Endometrial microvascular endothelial cells (primary cell): Measurements from ENCODE around the gene TREH. TPM values are rescaled to one million over a fixed set of nuclear protein-coding genes. Genes with fewer than 3 reads are reported as not detected.
"Not testable (repeated sequence)": the region's sequence is repeated elsewhere in the genome, so short reads cannot be mapped to it uniquely, and the experiment has no call there.

Experiments
- in situ Hi-C: cut with HindIII; loops from 2 replicates; pipeline ENCODE4 v1.10.0; 2017; ENCODE audit warnings: low sequenced_read_pairs, low pct_unique_long_range_greater_than_20kb; ENCODE audit errors: inconsistent ontology term
- total RNA-seq: library from RNA; depleted of rRNA; stranded (reverse); fragments of >200 nt; gene quantifications from one replicate; pipeline ENCODE4 v1.2.3, GENCODE V29; 2015; ENCODE audit errors: inconsistent ontology term

The TREH gene
- total RNA-seq, 1 donor from 2014 or later, result not detected

DNA sequence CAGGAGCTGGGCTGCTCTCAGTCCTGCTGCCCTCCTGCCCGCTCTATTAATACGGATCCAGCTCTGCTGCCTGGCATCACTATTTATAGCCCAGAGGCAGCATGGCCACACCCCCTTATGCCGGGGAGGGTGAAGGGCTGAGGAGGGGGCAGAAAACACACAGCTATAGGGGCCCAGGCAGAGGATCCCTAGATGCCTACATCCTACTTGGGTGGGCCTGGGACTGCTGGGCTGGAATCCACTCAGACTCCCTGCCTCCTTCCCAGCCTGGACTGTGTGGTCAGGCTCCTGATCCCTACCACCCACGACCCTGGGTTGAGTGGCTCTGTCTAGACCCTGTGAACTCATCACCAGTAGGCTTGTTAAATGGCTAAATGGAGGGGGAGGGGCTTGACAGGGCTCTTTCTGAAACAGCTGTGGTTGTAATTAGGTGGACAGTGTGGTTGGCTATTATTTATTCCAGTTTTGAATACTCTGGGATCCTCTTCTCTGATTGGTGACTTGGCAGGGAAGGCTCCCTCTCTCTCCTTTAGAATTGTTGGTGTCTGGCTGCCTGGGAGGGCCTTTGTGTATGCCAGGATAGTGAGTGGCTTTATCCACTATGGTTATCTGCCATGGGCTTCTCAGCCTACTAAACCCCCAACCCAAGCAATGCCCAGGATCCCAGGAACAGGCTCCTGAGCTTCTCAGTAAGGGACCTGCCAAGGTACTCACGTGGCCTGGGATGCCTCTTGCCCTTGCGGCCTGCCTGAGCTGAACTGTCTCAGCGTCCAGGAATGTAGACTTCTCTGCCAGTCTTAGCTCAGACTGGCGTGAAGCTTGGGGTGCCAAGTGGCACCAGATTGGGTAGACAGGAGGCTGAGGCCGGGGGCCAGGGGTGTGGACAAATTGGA, 56.8 kb downstream of the TREH start:
- in situ Hi-C loops, result no loop called here

DNA sequence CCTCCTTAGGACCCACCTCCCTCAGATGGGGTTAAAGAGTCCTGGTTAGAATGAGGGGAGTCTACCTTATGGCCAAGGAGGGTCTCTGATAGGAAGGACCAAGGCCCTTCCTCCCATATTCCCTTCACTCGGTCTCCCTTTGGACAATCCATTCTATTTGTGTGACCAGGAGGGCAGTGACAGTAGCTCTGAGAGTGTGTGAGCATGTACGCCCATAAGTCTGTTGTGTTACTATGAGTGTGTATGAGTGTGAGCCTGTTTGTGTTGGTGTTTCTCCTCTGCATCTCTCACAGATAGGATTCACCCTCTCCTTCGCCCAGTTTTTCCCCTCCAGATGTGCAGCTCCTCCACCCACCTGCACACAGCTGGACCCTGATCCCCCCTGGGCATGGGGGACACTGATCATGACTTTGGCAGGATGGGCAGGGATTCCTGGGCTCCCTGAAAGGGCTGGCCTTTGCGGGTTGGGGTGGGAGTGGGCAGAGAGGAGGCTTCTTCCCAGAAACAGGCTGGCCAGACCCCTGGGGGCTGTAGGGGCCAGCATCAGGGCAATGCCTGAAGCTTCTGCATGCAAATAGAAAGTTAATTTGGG, 57.6 kb downstream of the TREH start:
- in situ Hi-C loops, result no loop called here

DNA sequence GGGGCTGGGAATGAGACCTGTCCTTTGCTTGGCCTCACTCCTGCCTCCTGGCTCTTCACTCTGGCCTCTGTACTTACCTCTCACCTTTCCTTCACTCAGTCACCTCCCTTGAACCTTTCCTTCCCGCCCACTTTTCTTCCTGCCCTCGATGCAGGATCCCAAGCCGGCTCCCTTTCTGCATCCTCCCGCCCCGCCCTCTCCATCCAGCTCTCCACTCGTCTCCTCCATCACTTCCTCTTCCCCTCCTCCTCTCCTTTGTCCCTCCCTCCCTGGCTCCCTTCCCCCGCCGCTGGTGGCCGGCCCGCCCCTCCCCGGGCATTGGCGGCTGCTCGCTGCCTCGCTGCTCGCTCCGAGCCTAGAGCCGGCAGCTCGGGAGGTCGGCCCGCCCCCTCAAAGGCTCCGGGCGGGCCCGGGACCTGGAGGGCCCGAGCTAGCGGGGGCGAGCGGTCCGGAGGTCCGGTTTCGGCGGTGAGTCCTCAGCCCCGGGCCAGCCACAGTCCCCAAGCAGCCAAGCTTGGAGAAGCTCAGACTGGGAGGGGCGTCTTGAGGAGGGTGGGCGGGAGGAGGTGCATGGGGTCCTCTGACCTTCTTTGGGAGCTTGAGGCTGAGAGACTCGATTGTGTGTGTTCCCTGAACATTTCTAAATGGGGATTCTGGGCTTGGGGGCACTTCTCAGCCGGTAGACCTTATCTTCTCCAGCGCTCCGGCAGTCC, 58.2 kb downstream of the TREH start:
- in situ Hi-C loops, result no loop called here

DNA sequence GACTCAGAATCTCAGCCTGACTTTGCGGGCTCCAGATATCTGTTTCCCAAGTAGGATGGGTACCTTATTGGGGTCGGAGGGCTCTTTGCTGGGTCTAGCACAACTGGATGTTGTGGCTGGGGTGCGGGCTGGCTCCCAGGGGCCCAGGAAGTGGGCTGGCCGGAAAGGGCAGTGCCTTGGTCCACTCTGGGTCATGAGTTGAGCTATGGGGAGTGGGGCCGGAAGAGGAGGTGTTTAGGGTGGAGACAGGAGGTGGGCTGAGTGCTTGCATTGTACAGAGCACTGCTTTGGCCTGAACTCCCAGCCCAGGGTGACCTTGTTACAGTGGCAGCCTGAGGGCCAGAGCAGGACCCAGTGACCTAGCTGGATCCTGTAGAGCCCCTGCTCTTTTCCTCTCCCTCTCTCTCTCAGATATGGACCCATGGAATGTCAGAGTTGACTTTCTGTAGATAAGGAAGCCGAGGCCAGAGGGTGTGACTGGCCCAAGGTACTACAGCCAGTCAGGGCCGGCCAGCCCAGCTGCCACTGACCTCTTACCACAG, 58.9 kb downstream of the TREH start:
- in situ Hi-C loops, result no loop called here

DNA sequence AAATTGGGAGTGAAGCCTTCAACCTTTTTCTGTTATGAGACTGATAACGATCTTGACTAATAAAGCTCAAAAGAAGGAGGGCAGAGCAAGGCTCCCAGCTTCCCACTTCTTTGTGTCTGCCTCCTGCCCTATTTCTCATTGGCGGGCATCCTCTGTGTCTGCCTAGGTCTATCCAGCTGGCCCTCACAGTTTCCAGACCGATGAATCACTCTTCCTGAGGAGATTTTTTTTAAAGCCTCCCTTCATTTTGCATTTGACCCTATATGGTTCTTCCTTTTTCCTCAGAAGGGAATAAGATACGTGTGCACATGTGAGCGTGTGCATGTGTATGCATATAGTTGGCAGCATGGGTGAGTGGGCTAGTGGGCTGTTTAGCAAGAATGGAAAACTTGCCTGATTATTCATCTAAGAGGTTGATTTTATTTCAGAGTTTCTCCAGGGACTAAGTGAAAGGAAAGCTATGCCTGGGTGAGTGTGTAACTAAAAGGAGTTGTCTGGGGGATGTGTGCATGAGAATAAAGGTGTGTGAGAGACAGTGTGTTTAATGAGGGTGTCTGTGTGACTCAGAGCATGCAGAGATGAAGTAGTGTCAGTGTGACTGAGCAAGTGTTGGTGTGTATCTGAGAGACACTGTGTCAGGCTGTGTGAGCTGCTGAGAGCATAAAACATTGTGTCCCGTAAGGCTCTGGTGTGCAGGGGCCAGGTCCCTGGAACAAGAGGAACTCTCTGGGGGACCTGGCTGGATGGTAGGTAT, 59.8 kb downstream of the TREH start:
- in situ Hi-C loops, result no loop called here

DNA sequence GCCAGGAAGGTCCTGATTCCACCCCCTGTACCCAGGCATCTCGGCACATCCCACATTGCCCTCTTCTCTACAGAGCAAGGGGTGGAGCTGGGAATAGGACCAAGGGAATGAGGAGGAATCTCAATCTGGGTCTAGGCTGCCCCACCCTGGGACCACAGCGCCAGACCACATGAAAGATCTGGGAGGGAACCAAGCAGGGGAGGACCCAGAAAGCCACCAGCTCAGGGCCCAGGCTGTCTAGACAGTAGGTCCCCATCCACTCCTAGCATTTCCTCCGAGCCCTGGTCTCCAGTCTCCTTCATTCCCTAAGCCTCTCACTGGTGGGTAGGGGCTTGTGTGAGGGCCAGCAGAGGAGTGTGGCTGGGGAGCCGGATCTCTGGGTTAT, 60.5 kb downstream of the TREH start:
- in situ Hi-C loops, result no loop called here

DNA sequence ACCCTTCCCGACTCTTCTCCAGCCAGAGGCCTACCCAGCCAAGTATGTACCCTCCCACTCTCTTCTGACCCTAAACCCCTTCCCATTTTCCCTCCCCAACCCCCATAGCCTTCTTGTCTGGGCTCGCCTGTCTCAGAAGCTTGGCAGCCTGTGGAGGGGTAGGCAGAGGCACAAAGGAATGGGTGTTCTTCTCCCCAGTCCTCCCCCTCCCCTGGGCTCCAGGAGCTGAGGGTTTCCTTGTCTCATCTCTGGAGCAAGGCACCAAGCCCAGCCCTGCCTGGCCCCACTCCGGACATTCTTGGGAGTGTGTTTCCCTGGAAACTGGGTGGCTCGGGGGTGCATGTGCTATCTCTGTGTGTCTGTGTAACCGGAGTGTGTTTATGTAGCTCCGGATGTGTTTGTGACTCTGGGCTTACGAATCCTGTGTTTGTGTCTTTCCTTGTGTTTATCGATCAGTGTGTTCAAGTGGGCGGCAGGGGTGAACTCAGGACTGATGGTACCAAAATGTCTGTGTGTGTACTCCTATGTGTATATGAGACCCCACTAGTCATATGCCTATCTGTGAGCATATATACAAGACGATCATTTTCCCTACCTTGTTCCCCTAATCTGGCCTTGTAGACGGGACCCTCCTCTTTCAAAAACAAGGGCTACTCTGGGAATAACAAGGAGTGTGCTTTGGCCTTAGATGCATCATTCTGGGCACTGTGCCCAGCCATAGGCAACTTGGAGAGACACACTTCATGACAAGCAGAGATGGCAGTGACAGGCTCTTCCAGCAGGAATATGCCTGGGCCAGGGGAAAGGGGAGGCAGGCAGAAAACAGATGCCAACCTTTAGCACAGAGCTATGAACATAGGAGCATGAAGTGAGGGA, 61.1 kb downstream of the TREH start:
- in situ Hi-C loops, result no loop called here

DNA sequence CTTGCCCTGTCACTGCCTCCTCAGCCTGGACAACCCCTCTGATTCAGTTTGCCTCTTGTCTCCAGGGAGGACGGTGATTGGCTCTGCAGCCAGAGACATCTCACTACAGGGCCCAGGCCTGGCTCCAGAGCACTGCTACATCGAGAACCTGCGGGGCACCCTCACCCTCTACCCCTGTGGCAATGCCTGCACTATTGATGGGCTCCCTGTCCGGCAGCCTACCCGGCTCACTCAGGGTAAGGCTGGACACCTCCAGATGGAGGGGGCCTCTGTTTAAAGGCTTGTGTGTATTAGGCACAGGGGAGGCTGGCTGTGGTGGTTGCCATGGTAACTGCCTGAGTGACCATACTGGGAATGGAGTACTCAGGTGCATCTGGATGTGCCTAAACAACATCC, 63.5 kb downstream of the TREH start:
- in situ Hi-C loops, result no loop called here

DNA sequence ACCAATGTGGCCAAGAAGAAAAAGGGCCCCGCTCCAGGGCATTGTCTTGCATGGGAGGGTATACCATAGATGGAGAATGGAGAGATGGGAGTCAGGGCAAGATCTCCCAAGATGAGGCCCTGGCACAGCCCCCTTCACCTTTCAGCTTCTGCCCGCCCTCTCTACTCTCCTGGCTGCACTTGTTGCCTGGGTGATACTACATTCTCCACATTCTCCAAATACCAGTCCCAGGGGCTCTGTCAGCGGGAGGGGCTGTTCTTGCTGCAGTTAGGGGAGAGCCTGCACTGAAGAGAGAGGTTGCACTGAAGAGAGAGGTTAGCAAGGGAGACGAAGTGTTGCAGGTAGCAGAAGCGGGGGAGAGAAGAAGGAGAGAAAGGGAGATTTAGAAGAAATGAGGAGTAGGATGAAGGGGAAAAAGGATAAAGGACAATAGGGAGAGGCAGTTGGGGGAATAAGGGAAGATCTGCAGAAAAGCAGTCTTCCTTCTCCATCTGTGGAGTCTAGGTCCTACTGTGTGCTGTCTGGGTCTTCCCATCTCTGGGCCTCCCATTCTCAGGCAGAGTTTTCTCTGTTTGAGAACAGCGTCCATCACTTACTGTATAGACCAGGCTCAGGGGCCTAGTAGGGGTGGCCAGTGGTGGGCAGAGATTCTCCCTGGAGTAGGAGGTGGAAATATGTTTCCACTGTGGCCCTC, 64.0 kb downstream of the TREH start:
- in situ Hi-C loops, result no loop called here

DNA sequence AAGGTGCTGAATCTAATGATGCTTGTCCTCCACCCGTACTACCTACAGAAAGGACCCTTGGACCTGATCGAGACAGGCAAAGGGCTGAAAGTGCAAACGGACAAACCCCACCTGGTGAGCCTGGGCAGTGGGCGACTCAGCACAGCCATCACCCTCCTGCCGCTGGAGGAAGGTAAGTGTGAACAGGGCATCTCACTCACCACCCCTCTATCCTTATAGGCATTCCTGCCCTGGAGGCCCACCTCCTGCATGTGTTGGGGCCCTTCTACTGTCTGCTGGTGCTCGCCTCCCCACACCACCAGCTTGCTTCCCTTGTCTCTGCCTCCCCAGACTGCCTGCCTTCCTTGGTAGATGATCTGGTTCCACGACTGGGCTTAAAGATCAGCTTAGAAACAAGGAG, 64.9 kb downstream of the TREH start:
- in situ Hi-C loops, result no loop called here

DNA sequence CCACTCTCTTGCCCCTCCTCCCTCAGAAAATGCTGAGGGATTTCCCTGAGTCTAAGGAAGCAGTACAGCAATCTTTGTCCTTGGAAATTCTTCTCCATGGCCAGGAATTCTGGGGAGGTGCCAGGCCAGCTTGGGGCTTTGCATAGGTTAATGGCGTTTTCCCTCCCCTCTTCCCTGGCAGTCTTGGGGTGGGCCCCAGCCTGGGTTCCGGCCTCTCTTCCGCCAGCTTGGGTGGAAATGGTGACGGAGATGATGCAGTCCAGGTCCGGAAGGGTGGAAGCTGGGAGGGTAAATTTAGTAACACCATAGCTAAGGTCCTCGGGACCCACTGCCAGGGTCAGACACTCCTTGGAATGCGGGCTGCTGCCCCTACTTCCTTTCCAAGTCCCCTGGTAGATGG, 67.1 kb downstream of the TREH start:
- in situ Hi-C loops, result no loop called here

DNA sequence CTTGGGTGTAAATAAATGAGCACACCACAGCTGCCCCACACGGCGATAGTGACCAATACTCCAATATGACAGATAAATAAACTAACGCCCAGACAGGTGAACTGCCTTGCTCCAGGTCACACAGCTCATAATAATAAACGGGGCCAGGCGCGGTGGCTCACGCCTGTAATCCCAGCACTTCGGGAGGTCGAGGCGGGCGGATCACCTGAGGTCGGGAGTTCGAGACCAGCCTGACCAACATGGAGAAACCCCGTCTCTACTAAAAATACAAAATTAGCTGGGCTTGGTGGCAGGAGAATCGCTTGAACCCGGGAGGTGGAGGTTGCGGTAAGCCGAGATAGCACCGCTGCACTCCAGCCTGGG, 68.0 kb downstream of the TREH start:
- in situ Hi-C loops, result not testable (repeated sequence)

DNA sequence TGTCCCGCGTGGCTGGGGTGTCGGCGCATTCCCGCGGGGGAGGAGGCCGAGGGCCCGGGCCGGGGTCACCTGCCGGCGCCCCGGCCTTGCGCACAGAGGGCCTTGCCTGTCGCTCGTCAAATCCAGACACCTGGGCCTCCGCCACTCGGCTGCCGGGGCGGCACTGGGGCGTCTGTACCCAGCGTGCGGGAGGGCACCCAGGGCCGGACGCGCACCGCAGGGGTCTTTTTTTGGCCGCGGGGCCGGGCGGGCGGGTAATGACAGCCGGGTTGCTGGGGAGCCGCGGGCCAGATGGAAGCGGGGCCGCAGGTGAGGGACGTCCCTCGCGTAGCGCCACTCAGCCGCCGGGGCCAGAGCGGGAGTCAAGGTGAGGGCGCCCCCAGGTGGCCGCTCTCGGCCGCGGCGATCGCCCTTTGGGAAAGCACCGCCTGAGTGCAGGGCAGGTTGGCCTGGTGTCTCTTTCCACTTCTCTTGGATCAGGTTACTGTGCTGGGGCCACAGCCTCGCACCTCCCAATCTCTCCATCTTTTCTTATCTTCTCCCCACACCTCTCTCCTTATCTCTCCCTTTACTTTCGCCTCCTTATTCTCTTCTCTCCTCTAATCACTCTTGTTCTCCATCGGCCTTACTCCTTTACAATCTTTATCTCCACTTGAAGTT, 68.5 kb downstream of the TREH start:
- in situ Hi-C loops, result no loop called here

DNA sequence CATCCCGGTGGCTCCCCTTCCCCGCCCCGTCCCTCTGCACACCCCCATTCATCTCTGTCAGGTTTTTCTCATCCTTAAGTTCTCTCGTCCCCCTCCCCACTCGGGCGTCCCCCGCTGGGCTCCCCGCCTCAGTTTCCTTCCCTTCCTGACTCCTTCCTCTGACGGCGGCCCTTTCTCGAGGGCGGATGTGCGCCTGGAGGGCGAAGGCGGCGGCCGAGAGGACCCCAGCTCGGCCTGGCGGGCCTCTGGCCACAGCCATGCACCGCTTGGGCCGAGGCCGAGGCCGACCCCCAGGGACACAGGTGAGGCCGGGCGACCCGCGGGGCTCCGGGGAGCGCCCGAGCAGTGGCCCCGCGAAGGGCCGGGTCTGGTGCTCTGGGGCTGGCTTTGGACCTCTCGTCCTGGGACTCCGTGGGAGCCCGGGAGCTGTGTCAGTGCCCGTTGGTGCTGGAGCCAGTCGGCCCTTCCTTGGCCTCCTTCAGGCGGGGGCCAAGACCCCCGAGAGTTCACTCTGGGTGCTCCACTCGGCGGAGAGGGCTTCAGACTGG, 69.2 kb downstream of the TREH start:
- in situ Hi-C loops, result no loop called here

DNA sequence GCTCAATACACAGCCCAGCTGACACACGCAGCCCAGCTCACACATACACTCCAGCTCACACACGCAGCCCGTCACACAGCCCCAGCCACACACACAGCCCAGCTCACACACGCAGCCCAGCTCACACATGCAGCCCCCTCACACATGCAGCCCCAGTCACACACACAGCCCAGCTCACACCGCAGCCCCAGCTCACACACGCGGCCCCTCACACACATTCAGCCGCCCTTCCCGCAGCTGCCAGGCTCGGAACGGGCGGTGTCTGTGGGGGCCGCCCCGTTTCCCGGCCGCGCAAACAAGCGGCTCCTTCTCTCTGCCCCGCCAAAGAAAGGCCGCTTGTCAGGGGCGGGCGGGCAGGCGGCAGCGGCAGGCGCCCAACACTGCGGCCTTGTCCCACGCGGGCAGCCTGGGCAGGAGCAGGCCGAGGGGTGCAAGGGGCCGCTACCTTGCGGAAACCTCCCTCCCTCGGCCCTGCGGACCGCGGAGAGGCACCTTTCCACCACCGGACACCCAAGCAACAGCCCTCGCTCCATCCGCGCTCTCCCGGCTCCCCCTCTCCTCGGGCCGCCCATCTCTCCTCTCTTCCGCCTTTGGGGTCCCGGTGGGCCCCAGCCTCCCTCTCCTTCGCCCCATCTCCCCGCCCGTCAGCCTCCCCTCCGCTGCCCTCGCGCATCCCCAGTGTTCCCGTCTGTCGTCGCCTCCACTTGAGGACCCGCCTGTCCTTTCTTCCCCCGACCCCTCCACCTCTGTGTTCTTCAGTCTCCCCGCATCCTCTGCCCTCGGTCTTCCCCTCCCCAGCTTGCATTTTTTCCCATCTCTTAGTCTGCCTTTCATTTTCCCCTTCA, 69.8 kb downstream of the TREH start:
- in situ Hi-C loops, result no loop called here
